OCI-LY3 (cell line): ENCODE results near the gene CC2D1A.

ENCODE experiments used
- H2AFZ ChIP-seq: fragments of 200-600, 300-600 bp; shearing (Covaris generic); 2 replicates; pipeline ENCODE4 v1.6.0; 2014; ENCODE audit warnings: antibody characterized with exemption, low read depth, low read length
- H3K27ac ChIP-seq: fragments of 200-600, 300-600 bp; sonication (generic); 2 replicates; pipeline ENCODE4 v1.5.1; 2014; ENCODE audit warnings: mild to moderate bottlenecking, low read length, moderate library complexity, mixed read lengths
- H3K27me3 ChIP-seq: fragments of 200-600, 300-600 bp; sonication (generic); 2 replicates; pipeline ENCODE4 v1.6.1; 2014; ENCODE audit warnings: low read depth, low read length, mixed read lengths
- H3K36me3 ChIP-seq: fragments of 200-600, 300-600 bp; sonication (generic); replicated peaks from 2 replicates; pipeline ENCODE3; 2014; ENCODE audit warnings: low read depth, low read length, mixed read lengths
- H3K4me1 ChIP-seq: fragments of 300-600, 200-600 bp; sonication (generic); 2 replicates; pipeline ENCODE4 v1.6.1; 2014; ENCODE audit warnings: low read length, mixed read lengths
- H3K4me2 ChIP-seq: fragments of 200-600, 300-600 bp; sonication (generic); 2 replicates; pipeline ENCODE4 v1.6.1; 2014; ENCODE audit warnings: low read length, mixed read lengths
- H3K4me3 ChIP-seq: fragments of 300-600, 200-600 bp; sonication (generic); 2 replicates; pipeline ENCODE4 v1.5.1; 2014; ENCODE audit warnings: antibody characterized with exemption, mild to moderate bottlenecking, low read length, moderate library complexity
- H3K79me2 ChIP-seq: fragments of 300-600, 200-600 bp; shearing (Covaris generic); 2 replicates; pipeline ENCODE4 v1.6.1; 2014; ENCODE audit warnings: mild to moderate bottlenecking, low read length, mixed read lengths
- H3K9ac ChIP-seq: fragments of 300-600, 200-600 bp; shearing (Covaris generic); 2 replicates; pipeline ENCODE4 v1.6.0; 2014; ENCODE audit warnings: mild to moderate bottlenecking, low read length, moderate library complexity
- H3K9me3 ChIP-seq: fragments of 200-600, 300-600 bp; shearing (Covaris generic); 2 replicates; pipeline ENCODE4 v1.6.1; 2014; ENCODE audit warnings: low read length, mixed read lengths; ENCODE audit not compliant: insufficient read depth
- H4K20me1 ChIP-seq: fragments of 200-600, 300-600 bp; sonication (generic); 2 replicates; pipeline ENCODE4 v1.6.1; 2016; ENCODE audit warnings: low read length, mixed read lengths; ENCODE audit not compliant: insufficient read depth
- CTCF ChIP-seq: fragments of 200-600, 300-600 bp; sonication (generic); IDR thresholded peaks from 2 replicates; pipeline ENCODE4 v1.5.1; 2014; ENCODE audit warnings: antibody characterized with exemption, low read length, low read depth
- EZH2phosphoT487 ChIP-seq: fragments of 200-600 bp; shearing (Covaris generic); IDR thresholded peaks from 2 replicates; pipeline ENCODE4 v1.6.1; 2018; ENCODE audit warnings: antibody characterized with exemption, mixed run types, low read depth

Gene CC2D1A

GRCh38 chr19:13931391-13932148 lies 25.6 kb downstream of the CC2D1A start:
- Histone ChIP-seq H3K9ac (no peak overlapping the region), H3K4me1 (no peaks in the 10 kb centered on the region), H3K27me3 (no peaks in the 10 kb centered on the region), H2AFZ (no peak overlapping the region), H3K36me3 (peaks cover 7% of the 10 kb centered on the region), H3K4me3 (no peak overlapping the region), H3K79me2 (no peaks in the 10 kb centered on the region), H3K27ac (no peak overlapping the region), H4K20me1 (no peaks in the 10 kb centered on the region), H3K4me2 (no peak overlapping the region), H3K9me3 (no peaks in the 10 kb centered on the region)
- no peak for TF ChIP-seq CTCF
- TF ChIP-seq EZH2phosphoT487, result no peak

- Histone ChIP-seq H3K9me3 (no peaks in the 10 kb centered on the region), H3K79me2 (no peaks in the 10 kb centered on the region), H4K20me1 (no peaks in the 10 kb centered on the region), H3K27ac (no peak overlapping the region), H3K27me3 (no peaks in the 10 kb centered on the region), H3K4me3 (no peak overlapping the region), H3K4me2 (no peak overlapping the region), H2AFZ (no peak overlapping the region), H3K36me3 (peaks cover 1% of the 10 kb centered on the region), H3K4me1 (no peaks in the 10 kb centered on the region), H3K9ac (no peak overlapping the region)
- no peak for TF ChIP-seq CTCF
- no peak for TF ChIP-seq EZH2phosphoT487
Observed at GRCh38 chr19:13932149-13932637, 26.2 kb downstream of the CC2D1A start.

- no peak overlapping the region for H3K4me3 ChIP-seq
- no peak for TF ChIP-seq CTCF
- no peak overlapping the region for H3K9ac ChIP-seq
- H3K27me3 ChIP-seq, result no peaks in the 10 kb centered on the region
- H2AFZ ChIP-seq, result no peak overlapping the region
- H3K36me3 ChIP-seq, result no peaks in the 10 kb centered on the region
- no peaks in the 10 kb centered on the region for H3K4me1 ChIP-seq
- no peaks in the 10 kb centered on the region for H3K79me2 ChIP-seq
- no peaks in the 10 kb centered on the region for H3K9me3 ChIP-seq
- H4K20me1 ChIP-seq, result no peaks in the 10 kb centered on the region
- H3K4me2 ChIP-seq, result no peak overlapping the region
- H3K27ac ChIP-seq, result no peak overlapping the region
Observed at GRCh38 chr19:13932911-13933393, 27.0 kb downstream of the CC2D1A start.

DNA sequence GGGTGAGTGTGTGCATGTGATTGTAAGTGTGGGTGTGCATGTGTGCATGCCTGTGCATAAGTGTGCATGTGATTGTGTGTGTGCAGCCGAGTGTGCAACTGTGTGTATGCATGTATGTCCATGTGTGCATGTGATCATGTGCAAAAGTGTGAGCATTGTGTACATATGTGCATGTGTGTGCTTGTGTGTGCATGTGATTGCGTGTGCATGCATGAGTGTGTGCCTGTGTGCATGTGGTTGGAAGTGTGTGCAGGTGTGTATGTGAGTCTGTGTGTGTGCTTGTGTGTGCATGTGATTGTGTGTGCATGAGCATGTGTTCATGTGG lies 28.7 kb downstream of the CC2D1A start:
- H3K9ac ChIP-seq, result no peak overlapping the region
- H3K4me3 ChIP-seq, result no peak overlapping the region
- H3K27me3 ChIP-seq, result no peaks in the 10 kb centered on the region
- H2AFZ ChIP-seq, result no peak overlapping the region
- no peak overlapping the region for H3K4me2 ChIP-seq
- no peak for TF ChIP-seq EZH2phosphoT487
- TF ChIP-seq CTCF, result no peak
- H3K4me1 ChIP-seq, result no peaks in the 10 kb centered on the region
- H3K36me3 ChIP-seq, result no peaks in the 10 kb centered on the region
- H3K9me3 ChIP-seq, result no peaks in the 10 kb centered on the region
- no peak overlapping the region for H3K27ac ChIP-seq
- H3K79me2 ChIP-seq, result no peaks in the 10 kb centered on the region
- no peaks in the 10 kb centered on the region for H4K20me1 ChIP-seq
